AG04450 (cell line): ENCODE results near the gene CDC42BPB. TPM values are rescaled to one million over a fixed set of nuclear protein-coding genes. Genes with fewer than 3 reads are reported as not detected.

Experiments
- CTCF ChIA-PET: fragments of 300-600, 350-600 bp; formaldehyde crosslinking; extraction: SDS; loops from one replicate; lab custom pipeline; 2022; ENCODE audit warnings: antibody characterized with exemption, inconsistent platforms; lab: Charles Lee
- POLR2A ChIA-PET: fragments of 350-600 bp; formaldehyde crosslinking; extraction: SDS; loops from one replicate; lab custom pipeline; 2021; ENCODE audit warnings: antibody characterized with exemption, inconsistent platforms; lab: Yijun Ruan, JAX
- DNase-seq: peaks from one replicate; pipeline ENCODE4 v3.0.0-alpha.2; 2011; ENCODE audit warnings: low read depth, low spot score
- H3K27ac ChIP-seq: one replicate; pipeline ENCODE4 v1.5.1; 2012; ENCODE audit warnings: low read depth, low read length, control low read depth
- H3K27me3 ChIP-seq: one replicate; pipeline ENCODE4 v1.6.0; 2012; ENCODE audit warnings: low read length; ENCODE audit not compliant: control insufficient read depth, insufficient read depth
- H3K4me3 ChIP-seq: 2 replicates; pipeline ENCODE4 v1.5.1; 2011; ENCODE audit warnings: mild to moderate bottlenecking, low read depth, low read length, control low read depth
- H3K9me3 ChIP-seq: 2 replicates; pipeline ENCODE4 v1.5.1; 2012; ENCODE audit warnings: low read length; ENCODE audit not compliant: control insufficient read depth, insufficient read depth
- CTCF ChIP-seq: IDR thresholded peaks from 2 replicates; pipeline ENCODE4 v1.5.1; 2011; ENCODE audit warnings: low read depth, low read length, control low read depth, inconsistent platforms
- polyA plus RNA-seq: library from polyadenylated mRNA; depleted of rRNA; stranded (reverse); fragments of >200 nt; gene quantifications from 2 replicates; pipeline ENCODE4 v1.2.3, GENCODE V29; 2011

Gene CDC42BPB
- polyA plus RNA-seq, 1 experiment = 57.0 TPM

- no peak for TF ChIP-seq CTCF
- Histone ChIP-seq H3K4me3 (no peak overlapping the region), H3K27me3 (peaks cover 37% of the 10 kb centered on the region), H3K9me3 (peaks cover 5% of the 10 kb centered on the region; the same call in 1 of the 2 replicates), H3K27ac (no peak overlapping the region)
- ChIA-PET POLR2A (no interaction called here), CTCF (no interaction called here)
- no peak for DNase-seq
Observed at GRCh38 chr14:103097994-103098957, 40.9 kb upstream of the CDC42BPB start.

- Histone ChIP-seq H3K9me3 (peaks cover 5% of the 10 kb centered on the region; the same call in 1 of the 2 replicates), H3K27me3 (peaks cover 29% of the 10 kb centered on the region), H3K27ac (no peak overlapping the region), H3K4me3 (no peak overlapping the region)
- no peak for TF ChIP-seq CTCF
- POLR2A ChIA-PET = no interaction called here
- no peak for DNase-seq
- CTCF ChIA-PET = no interaction called here
Observed at GRCh38 chr14:103097244-103097993, 40.1 kb upstream of the CDC42BPB start.

- Histone ChIP-seq H3K9me3 (peaks cover 5% of the 10 kb centered on the region; the same call in 1 of the 2 replicates), H3K27ac (no peak overlapping the region), H3K27me3 (peaks cover 21% of the 10 kb centered on the region), H3K4me3 (no peak overlapping the region)
- no peak for TF ChIP-seq CTCF
- ChIA-PET CTCF (interaction anchor here (0.6 to 3.4 kb wide), 3 partner anchors 9 to 52 kb away, joined by 3 to 22 read pairs (median 4); no protein-coding TSS in a partner anchor), POLR2A (interaction anchor here (0.6 kb wide), 1 partner anchor 47 kb away, joined by 3 read pairs; no protein-coding TSS in a partner anchor)
- no peak for DNase-seq
Observed at GRCh38 chr14:103096387-103096786, 39.0 kb upstream of the CDC42BPB start.

DNA sequence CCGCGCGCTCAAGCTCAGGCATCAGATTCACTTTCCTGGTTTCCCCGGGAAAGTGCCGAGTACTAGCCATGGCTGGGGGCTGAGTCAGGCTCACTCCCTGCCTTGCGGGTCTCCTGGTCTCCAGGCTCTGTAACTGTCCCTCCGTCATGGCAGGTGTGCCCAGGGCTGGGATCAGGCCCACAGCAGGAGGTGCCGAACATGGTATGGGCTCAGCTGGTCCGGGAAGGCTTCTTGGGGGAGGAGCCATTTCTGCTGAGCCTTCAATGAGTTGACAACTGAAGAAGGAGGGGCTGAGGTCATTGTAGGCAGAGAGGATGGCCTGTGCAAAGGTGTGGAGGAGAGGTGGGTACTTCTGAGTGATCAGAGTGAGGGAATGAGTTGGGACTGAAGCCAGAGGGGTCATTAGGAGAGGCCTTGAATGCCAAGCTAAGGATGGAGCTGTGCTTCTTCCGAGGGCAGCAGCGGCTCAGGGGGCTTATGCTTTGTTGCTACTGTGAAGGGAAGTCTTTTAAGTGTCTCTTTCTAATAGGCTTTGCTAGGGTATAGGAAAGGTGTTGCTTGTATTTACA is 37.9 kb upstream of the CDC42BPB start:
- peaks cover 20% of the 10 kb centered on the region for H3K27me3 ChIP-seq
- H3K4me3 ChIP-seq = no peak overlapping the region
- no peak overlapping the region for H3K27ac ChIP-seq
- no peak for DNase-seq
- H3K9me3 ChIP-seq = peaks cover 5% of the 10 kb centered on the region; the same call in 1 of the 2 replicates
- ChIA-PET CTCF (interaction anchor here (3.4 kb wide), 1 partner anchor 10 kb away, joined by 22 read pairs; no protein-coding TSS in a partner anchor), POLR2A (no interaction called here)
- no peak for TF ChIP-seq CTCF
